ENCODE data around the gene KCTD7.
A peak's percentile ranks its signal among the peaks of the same experiment; 100 is the strongest.
"Not testable (repeated sequence)": the region's sequence is repeated elsewhere in the genome, so short reads cannot be mapped to it uniquely, and the experiment has no call there.

The KCTD7 gene

GRCh38 chr7:66642186-66642585 is 13.5 kb downstream of the KCTD7 start:
- TF ChIP-seq ISL1 (CRISPR knock-in tag; IDR thresholded peaks at IDR 0.05) (no peak), ZNF70 (CRISPR knock-in tag; IDR thresholded peaks at IDR 0.05) (no peak), ESRRG (CRISPR knock-in tag; IDR thresholded peaks at IDR 0.05) (no peak), ZFP3 (CRISPR knock-in tag; IDR thresholded peaks at IDR 0.05) (no peak), ZC3H10 (CRISPR knock-in tag; IDR thresholded peaks at IDR 0.05) (no peak)
- no peak for ATAC-seq

GRCh38 chr7:66642932-66643331 is 14.3 kb downstream of the KCTD7 start:
- ATAC-seq = no peak
- TF ChIP-seq GLIS3 (CRISPR knock-in tag; IDR thresholded peaks at IDR 0.05) (no peak), ZFP3 (CRISPR knock-in tag; IDR thresholded peaks at IDR 0.05) (no peak), ZNF70 (CRISPR knock-in tag; IDR thresholded peaks at IDR 0.05) (no peak), CREB5 (CRISPR knock-in tag; IDR thresholded peaks at IDR 0.05; ENCODE audit: low read depth) (no peak), TSHZ2 (CRISPR knock-in tag; IDR thresholded peaks at IDR 0.05) (no peak), BACH2 (CRISPR knock-in tag; IDR thresholded peaks at IDR 0.05; ENCODE audit: borderline replicate concordance) (no peak), CSDC2 (CRISPR knock-in tag; IDR thresholded peaks at IDR 0.05) (no peak), ZNF565 (CRISPR knock-in tag; conservative IDR thresholded peaks at IDR 0.05; ENCODE audit: low read depth) (no peak), OSR1 (CRISPR knock-in tag; IDR thresholded peaks at IDR 0.05) (no peak), TCF4 (CRISPR knock-in tag; IDR thresholded peaks at IDR 0.05; ENCODE audit: borderline replicate concordance) (no peak), ZC3H10 (CRISPR knock-in tag; IDR thresholded peaks at IDR 0.05) (no peak), PATZ1 (CRISPR knock-in tag; IDR thresholded peaks at IDR 0.05; ENCODE audit: borderline replicate concordance) (no peak), ESRRG (CRISPR knock-in tag; IDR thresholded peaks at IDR 0.05) (no peak), POU6F1 (CRISPR knock-in tag; IDR thresholded peaks at IDR 0.05; ENCODE audit: borderline replicate concordance, low read depth) (no peak)

GRCh38 chr7:66643395-66643794 is 14.7 kb downstream of the KCTD7 start:
- no peak for ATAC-seq
- TF ChIP-seq TCF4 (CRISPR knock-in tag; IDR thresholded peaks at IDR 0.05; ENCODE audit: borderline replicate concordance) = no peak
- no peak for TF ChIP-seq ARNTL (CRISPR knock-in tag; IDR thresholded peaks at IDR 0.05; ENCODE audit: borderline replicate concordance, low read depth)
- TF ChIP-seq ISL1 (CRISPR knock-in tag; IDR thresholded peaks at IDR 0.05) = no peak

- ATAC-seq = not testable (repeated sequence)
These were observed 22.3 kb downstream of the KCTD7 start for GRCh38 chr7:66651026-66651425.

- TF ChIP-seq ZFP3 (CRISPR knock-in tag; IDR thresholded peaks at IDR 0.05) (0 out of 2 replicates have a peak, but pooled peaks have one; percentile 11), CSRNP3 (CRISPR knock-in tag; IDR thresholded peaks at IDR 0.05) (0 out of 2 replicates have a peak, but pooled peaks have one; percentile 28), CSDC2 (CRISPR knock-in tag; IDR thresholded peaks at IDR 0.05) (0 out of 2 replicates have a peak, but pooled peaks have one; percentile 53), ZNF565 (CRISPR knock-in tag; conservative IDR thresholded peaks at IDR 0.05; ENCODE audit: low read depth) (0 out of 2 replicates have a peak, but pooled peaks have one; percentile 34)
- not testable (repeated sequence) for ATAC-seq
These were observed 25.1 kb downstream of the KCTD7 start for GRCh38 chr7:66653719-66654274.

All from SK-N-SH treated with all-trans-retinoic acid at 6 μM for 48 hours (cell line).